PC-9 (cell line): Measurements from ENCODE around the gene RLN3. TPM values are rescaled to one million over a fixed set of nuclear protein-coding genes. Genes with fewer than 3 reads are reported as not detected.
A peak's percentile ranks its signal among the peaks of the same experiment; 100 is the strongest.

Experiments
- BruUV-seq: library from RNA; stranded (reverse); fragments of 400-500 nt; replicated peaks from 2 replicates; lab custom pipeline; 2021; lab: Mats Ljungman, UMichigan
- CTCF ChIA-PET: fragments of 300-600 bp; sonication (Branson Sonifier 250); formaldehyde crosslinking; loops from one replicate; lab custom pipeline; 2022; ENCODE audit warnings: antibody characterized with exemption; lab: Charles Lee
- POLR2A ChIA-PET: fragments of 300-600 bp; sonication (Branson Sonifier 250); formaldehyde crosslinking; loops from one replicate; lab custom pipeline; 2022; ENCODE audit warnings: antibody characterized with exemption; ENCODE audit not compliant: unreplicated experiment; lab: Charles Lee
- DNase-seq, 2 experiments: peaks; one replicate each; pipeline versions ENCODE4 v3.0.0 to v3.0.0-alpha.2; 2015 to 2022; ENCODE audit warnings: mixed read lengths in 1 of 2
- H2AFZ ChIP-seq: fragments of 200-600 bp; sonication (generic); 2 replicates; pipeline ENCODE4 v1.8.1; 2017; ENCODE audit warnings: antibody characterized with exemption
- H3F3A ChIP-seq: fragments of 200-600 bp; sonication (generic); 2 replicates; pipeline ENCODE4 v1.8.1; 2017; ENCODE audit warnings: antibody characterized with exemption, mild to moderate bottlenecking, low read depth; ENCODE audit not compliant: insufficient read depth
- H3K27ac ChIP-seq: fragments of 200-600 bp; sonication (generic); 2 replicates; pipeline ENCODE4 v1.6.1; 2016; ENCODE audit warnings: mixed run types
- H3K27me3 ChIP-seq: fragments of 200-600 bp; sonication (generic); 2 replicates; pipeline ENCODE4 v1.6.1; 2016; ENCODE audit warnings: low read depth, mixed run types; ENCODE audit not compliant: insufficient read depth
- H3K36me3 ChIP-seq: fragments of 200-600 bp; sonication (generic); 2 replicates; pipeline ENCODE4 v1.6.1; 2016; ENCODE audit warnings: low read depth, mixed run types
- H3K4me1 ChIP-seq: fragments of 200-600 bp; sonication (generic); replicated peaks from 2 replicates; pipeline ENCODE4 v1.6.1; 2016; ENCODE audit warnings: mixed run types; ENCODE audit not compliant: insufficient read depth
- H3K4me2 ChIP-seq: fragments of 200-600 bp; sonication (generic); 2 replicates; pipeline ENCODE4 v1.6.1; 2017; ENCODE audit warnings: mixed run types
- H3K4me3 ChIP-seq: fragments of 200-600 bp; sonication (generic); 2 replicates; pipeline ENCODE4 v1.6.1; 2016; ENCODE audit warnings: mixed run types
- H3K79me2 ChIP-seq: fragments of 200-600 bp; sonication (generic); 2 replicates; pipeline ENCODE4 v1.6.1; 2017; ENCODE audit warnings: low read depth, mixed run types
- H3K9me2 ChIP-seq: fragments of 200-600 bp; sonication (generic); 2 replicates; pipeline ENCODE4 v1.8.1; 2017; ENCODE audit warnings: mild to moderate bottlenecking; ENCODE audit not compliant: insufficient read depth
- H3K9me3 ChIP-seq: fragments of 200-600 bp; sonication (generic); 2 replicates; pipeline ENCODE4 v1.8.1; 2016; ENCODE audit warnings: low read depth; ENCODE audit not compliant: insufficient read depth
- H4K20me1 ChIP-seq: fragments of 200-600 bp; sonication (generic); 2 replicates; pipeline ENCODE4 v1.8.1; 2017; ENCODE audit not compliant: insufficient read depth
- CTCF ChIP-seq: fragments of 200-600 bp; sonication (generic); conservative IDR thresholded peaks from 2 replicates; pipeline ENCODE4 v1.6.1; 2017; ENCODE audit warnings: mixed run types, antibody characterized with exemption, mild to moderate bottlenecking, moderate library complexity
- EZH2 ChIP-seq: fragments of 200-600 bp; sonication (generic); IDR thresholded peaks from 2 replicates; pipeline ENCODE4 v1.8.0; 2017; ENCODE audit warnings: antibody characterized with exemption, low read depth
- intact Hi-C: fragments of 100-400 bp; cut with micrococcal nuclease; formaldehyde crosslinking; loops from one replicate; pipeline ENCODE4 v1.10.0; 2022; ENCODE audit not compliant: unreplicated experiment
- total RNA-seq: library from RNA; stranded (reverse); gene quantifications from 2 replicates; pipeline ENCODE4 v1.2.3, GENCODE V29; 2021

RLN3 gene
- total RNA-seq, 1 experiment from 2014 or later, result not detected

DNA sequence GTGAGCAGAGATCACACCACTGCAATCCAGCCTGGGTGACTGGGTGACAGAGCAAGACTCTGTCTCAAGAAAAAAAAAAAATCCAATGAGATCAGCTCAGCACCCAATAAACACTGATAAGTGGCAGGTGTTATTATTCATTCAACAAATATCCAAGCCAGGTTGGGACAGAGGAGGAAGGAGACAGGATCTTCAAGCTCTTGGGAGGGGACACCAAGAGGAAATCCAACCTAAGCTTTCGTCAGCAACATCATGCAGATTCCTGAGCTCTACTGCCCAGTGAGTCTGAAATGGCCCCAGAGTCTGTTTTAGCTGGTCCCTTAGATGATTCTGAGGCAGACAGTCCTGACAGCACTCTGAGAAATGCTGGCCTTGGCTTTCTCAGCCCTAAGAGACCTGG lies 29.5 kb upstream of the RLN3 start:
- Histone ChIP-seq H3K9me2 (no peaks in the 10 kb centered on the region), H3K27me3 (no peaks in the 10 kb centered on the region), H3K9me3 (0 out of 2 replicates have a peak, but pooled peaks cover 10% of the 10 kb centered on the region), H3K79me2 (peaks cover 49% of the 10 kb centered on the region), H3K4me2 (peak overlapping the region; percentile 22; the same call in 1 of the 2 replicates), H2AFZ (no peak overlapping the region), H3K27ac (peak overlapping the region; percentile 67), H3K4me1 (peaks cover 10% of the 10 kb centered on the region; the same call in 1 of the 2 replicates), H4K20me1 (0 out of 2 replicates have a peak, but pooled peaks cover 3% of the 10 kb centered on the region), H3F3A (peaks cover 16% of the 10 kb centered on the region; the same call in 1 of the 2 replicates), H3K4me3 (no peak overlapping the region), H3K36me3 (peaks cover 12% of the 10 kb centered on the region; the same call in 1 of the 2 replicates)
- CTCF ChIA-PET, result interaction anchor here (0.6 kb wide), 2 partner anchors 33 to 266 kb away, joined by 4 to 9 read pairs; partner anchors contain the start of gene IL27RA
- DNase-seq, result peak in 1 of 2 experiments; percentile 87
- POLR2A ChIA-PET, result interaction anchor here (0.6 to 0.7 kb wide), 2 partner anchors 20 to 33 kb away, joined by 3 to 4 read pairs; partner anchors contain the start of gene IL27RA
- BruUV-seq, result no TSS peak
- TF ChIP-seq EZH2, result no peak
- no peak for TF ChIP-seq CTCF
- intact Hi-C loops, result no loop called here

GRCh38 chr19:13999085-13999484 lies 28.9 kb upstream of the RLN3 start:
- Histone ChIP-seq H3K4me2 (no peak overlapping the region), H3K27ac (peak overlapping the region; percentile 67), H3K36me3 (peaks cover 12% of the 10 kb centered on the region; the same call in 1 of the 2 replicates), H3K79me2 (peaks cover 52% of the 10 kb centered on the region), H3K9me3 (0 out of 2 replicates have a peak, but pooled peaks cover 10% of the 10 kb centered on the region), H4K20me1 (0 out of 2 replicates have a peak, but pooled peaks cover 3% of the 10 kb centered on the region), H3F3A (peaks cover 16% of the 10 kb centered on the region; the same call in 1 of the 2 replicates), H3K4me3 (no peak overlapping the region), H3K4me1 (peaks cover 10% of the 10 kb centered on the region; the same call in 1 of the 2 replicates), H3K9me2 (no peaks in the 10 kb centered on the region), H3K27me3 (no peaks in the 10 kb centered on the region), H2AFZ (no peak overlapping the region)
- TF ChIP-seq EZH2 (no peak), CTCF (no peak)
- intact Hi-C loops, result no loop called here
- ChIA-PET POLR2A (interaction anchor here (0.6 to 0.7 kb wide), 2 partner anchors 20 to 33 kb away, joined by 3 to 4 read pairs; partner anchors contain the start of gene IL27RA), CTCF (interaction anchor here (0.6 kb wide), 2 partner anchors 33 to 266 kb away, joined by 4 to 9 read pairs; partner anchors contain the start of gene IL27RA)
- BruUV-seq, result no TSS peak
- no peak for DNase-seq

DNA sequence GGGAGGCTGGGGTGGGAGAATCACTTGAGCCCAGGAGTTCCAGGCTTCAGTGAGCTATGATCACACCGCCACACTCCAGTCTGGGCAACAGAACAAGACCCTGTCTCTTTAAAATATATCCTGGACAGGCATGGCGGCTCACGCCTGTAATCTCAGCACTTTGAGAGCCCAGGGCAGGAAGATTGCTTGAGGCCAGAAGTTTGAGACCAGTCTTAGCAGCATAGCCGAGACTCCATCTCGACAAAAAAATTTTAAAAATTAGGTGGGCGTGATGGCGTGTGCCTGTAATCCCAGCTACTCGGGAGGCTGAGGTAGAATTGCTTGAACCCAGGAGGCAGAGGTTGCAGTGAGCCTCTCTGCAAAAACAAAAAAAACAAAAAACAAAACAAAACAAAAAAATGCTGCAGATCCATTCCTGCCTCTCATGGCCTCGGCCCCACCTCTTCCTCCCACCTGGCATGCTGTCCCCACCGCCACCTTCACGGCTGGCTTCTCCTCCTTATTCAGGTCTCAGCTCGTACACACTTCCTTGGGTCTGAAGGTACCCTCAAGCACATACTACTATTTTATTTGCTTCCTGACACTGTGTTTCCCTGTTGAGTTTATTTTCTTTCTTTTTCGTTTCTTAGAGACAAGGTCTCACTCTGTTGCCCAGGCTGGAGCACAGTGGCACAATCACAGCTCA lies 27.1 kb upstream of the RLN3 start:
- Histone ChIP-seq H3K9me3 (0 out of 2 replicates have a peak, but pooled peaks cover 10% of the 10 kb centered on the region), H3K9me2 (no peaks in the 10 kb centered on the region), H3K4me1 (peaks cover 10% of the 10 kb centered on the region; the same call in 1 of the 2 replicates), H3K79me2 (peaks cover 61% of the 10 kb centered on the region), H3K27ac (no peak overlapping the region), H3K4me3 (no peak overlapping the region), H3K36me3 (peaks cover 12% of the 10 kb centered on the region; the same call in 1 of the 2 replicates), H3K27me3 (no peaks in the 10 kb centered on the region), H3F3A (peaks cover 24% of the 10 kb centered on the region; the same call in 1 of the 2 replicates), H2AFZ (no peak overlapping the region), H3K4me2 (no peak overlapping the region), H4K20me1 (no peaks in the 10 kb centered on the region)
- TF ChIP-seq EZH2, result no peak
- TF ChIP-seq CTCF, result no peak
- no TSS peak for BruUV-seq
- POLR2A ChIA-PET, result no interaction called here
- intact Hi-C loops, result no loop called here
- CTCF ChIA-PET, result no interaction called here
- no peak for DNase-seq
